ENCODE results near the gene ZNF550. TPM values are rescaled to one million over a fixed set of nuclear protein-coding genes. Genes with fewer than 3 reads are reported as not detected.

ZNF550 gene
- total and polyA plus RNA-seq, 2 of the 13 experiments (the other 11 are each of a cell fraction or from before 2014, with no cell fraction given): 8.6 to 9.1 TPM

DNA sequence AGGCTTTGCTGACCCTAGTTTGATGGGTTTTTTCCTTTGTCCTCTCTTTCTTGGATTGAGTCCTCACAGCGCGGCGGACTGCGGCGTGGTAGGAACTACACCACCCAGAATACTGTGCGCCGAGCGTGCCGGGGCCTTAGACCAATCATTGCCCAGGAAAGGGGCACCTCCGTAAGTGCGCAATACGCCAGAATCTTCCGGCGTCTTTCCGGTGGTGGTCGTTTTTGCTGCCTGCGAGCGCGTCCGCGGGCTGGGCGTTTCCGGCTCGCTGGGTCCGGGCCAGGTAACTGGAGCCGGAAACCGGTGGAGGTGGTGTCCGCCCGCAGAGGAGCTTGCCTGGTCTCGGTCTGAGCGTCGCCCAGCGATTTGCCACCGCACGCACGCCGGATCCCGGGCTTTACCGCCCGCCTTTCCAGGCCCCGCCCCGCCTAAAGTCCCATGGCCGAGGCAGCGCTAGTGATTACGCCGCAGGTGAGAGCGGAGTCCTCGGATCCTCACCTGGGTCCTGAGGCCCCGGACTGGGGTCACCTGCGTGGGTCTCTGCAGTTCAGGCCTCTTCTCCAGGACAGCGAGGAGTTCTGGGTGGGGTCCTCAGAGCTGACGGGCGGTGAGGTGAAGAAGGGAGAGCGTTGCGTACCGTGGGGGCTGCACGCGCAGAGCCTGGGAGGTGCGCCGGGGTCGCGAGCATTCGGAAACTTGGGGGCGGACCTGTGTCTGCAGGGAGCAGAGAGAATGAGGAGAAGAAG lies 32.4 kb downstream of the ZNF550 start, which contains the start of gene ZNF549 (continued):
- TF ChIP-seq ZFP62 (CRISPR knock-in tag; IDR thresholded peaks at IDR 0.05) (no peak), ZNF292 (CRISPR knock-in tag; IDR thresholded peaks at IDR 0.05; ENCODE audit: borderline replicate concordance, low read depth) (no peak; the same call in 1 of the 2 replicates), HDAC1 (CRISPR knock-in tag; IDR thresholded peaks at IDR 0.05) (peak; percentile 88), ZBTB1 (CRISPR knock-in tag; IDR thresholded peaks at IDR 0.05; ENCODE audit: borderline replicate concordance) (no peak), KDM5B (CRISPR knock-in tag; IDR thresholded peaks at IDR 0.05; ENCODE audit: borderline replicate concordance) (peak; percentile 81; the same call in 1 of the 2 replicates), HMGXB3 (CRISPR knock-in tag; IDR thresholded peaks at IDR 0.05; ENCODE audit: borderline replicate concordance) (peak; percentile 98), PRPF4 (IDR thresholded peaks at IDR 0.05; ENCODE audit: low read depth, low read length, poor library complexity, severe bottlenecking) (no peak), ZFYVE20 (CRISPR knock-in tag; IDR thresholded peaks at IDR 0.05; ENCODE audit: borderline replicate concordance, low read depth) (no peak), ZBTB38 (CRISPR knock-in tag; IDR thresholded peaks at IDR 0.05) (peak; percentile 84)
- TF ChIP-seq, protein P1, sequence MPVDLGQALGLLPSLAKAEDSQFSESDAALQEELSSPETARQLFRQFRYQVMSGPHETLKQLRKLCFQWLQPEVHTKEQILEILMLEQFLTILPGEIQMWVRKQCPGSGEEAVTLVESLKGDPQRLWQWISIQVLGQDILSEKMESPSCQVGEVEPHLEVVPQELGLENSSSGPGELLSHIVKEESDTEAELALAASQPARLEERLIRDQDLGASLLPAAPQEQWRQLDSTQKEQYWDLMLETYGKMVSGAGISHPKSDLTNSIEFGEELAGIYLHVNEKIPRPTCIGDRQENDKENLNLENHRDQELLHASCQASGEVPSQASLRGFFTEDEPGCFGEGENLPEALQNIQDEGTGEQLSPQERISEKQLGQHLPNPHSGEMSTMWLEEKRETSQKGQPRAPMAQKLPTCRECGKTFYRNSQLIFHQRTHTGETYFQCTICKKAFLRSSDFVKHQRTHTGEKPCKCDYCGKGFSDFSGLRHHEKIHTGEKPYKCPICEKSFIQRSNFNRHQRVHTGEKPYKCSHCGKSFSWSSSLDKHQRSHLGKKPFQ (CRISPR knock-in tag; IDR thresholded peaks at IDR 0.05; ENCODE audit: insufficient replicate concordance): no peak
- TF ChIP-seq, protein P2, sequence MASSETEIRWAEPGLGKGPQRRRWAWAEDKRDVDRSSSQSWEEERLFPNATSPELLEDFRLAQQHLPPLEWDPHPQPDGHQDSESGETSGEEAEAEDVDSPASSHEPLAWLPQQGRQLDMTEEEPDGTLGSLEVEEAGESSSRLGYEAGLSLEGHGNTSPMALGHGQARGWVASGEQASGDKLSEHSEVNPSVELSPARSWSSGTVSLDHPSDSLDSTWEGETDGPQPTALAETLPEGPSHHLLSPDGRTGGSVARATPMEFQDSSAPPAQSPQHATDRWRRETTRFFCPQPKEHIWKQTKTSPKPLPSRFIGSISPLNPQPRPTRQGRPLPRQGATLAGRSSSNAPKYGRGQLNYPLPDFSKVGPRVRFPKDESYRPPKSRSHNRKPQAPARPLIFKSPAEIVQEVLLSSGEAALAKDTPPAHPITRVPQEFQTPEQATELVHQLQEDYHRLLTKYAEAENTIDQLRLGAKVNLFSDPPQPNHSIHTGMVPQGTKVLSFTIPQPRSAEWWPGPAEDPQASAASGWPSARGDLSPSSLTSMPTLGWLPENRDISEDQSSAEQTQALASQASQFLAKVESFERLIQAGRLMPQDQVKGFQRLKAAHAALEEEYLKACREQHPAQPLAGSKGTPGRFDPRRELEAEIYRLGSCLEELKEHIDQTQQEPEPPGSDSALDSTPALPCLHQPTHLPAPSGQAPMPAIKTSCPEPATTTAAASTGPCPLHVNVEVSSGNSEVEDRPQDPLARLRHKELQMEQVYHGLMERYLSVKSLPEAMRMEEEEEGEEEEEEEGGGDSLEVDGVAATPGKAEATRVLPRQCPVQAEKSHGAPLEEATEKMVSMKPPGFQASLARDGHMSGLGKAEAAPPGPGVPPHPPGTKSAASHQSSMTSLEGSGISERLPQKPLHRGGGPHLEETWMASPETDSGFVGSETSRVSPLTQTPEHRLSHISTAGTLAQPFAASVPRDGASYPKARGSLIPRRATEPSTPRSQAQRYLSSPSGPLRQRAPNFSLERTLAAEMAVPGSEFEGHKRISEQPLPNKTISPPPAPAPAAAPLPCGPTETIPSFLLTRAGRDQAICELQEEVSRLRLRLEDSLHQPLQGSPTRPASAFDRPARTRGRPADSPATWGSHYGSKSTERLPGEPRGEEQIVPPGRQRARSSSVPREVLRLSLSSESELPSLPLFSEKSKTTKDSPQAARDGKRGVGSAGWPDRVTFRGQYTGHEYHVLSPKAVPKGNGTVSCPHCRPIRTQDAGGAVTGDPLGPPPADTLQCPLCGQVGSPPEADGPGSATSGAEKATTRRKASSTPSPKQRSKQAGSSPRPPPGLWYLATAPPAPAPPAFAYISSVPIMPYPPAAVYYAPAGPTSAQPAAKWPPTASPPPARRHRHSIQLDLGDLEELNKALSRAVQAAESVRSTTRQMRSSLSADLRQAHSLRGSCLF (CRISPR knock-in tag; IDR thresholded peaks at IDR 0.05; ENCODE audit: borderline replicate concordance): no peak
- TF ChIP-seq, protein P3, sequence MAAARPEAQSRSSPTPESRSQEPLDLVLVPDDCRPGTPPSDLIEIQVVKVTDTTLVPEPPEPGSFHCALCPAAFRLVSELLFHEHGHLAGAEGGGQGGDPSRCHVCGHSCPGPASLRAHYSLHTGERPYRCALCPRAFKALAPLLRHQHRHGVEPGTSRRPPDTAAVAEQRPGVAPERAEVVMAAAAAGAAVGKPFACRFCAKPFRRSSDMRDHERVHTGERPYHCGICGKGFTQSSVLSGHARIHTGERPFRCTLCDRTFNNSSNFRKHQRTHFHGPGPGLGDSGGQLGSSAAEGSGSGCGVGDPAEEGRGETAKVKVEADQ (CRISPR knock-in tag; IDR thresholded peaks at IDR 0.05; ENCODE audit: borderline replicate concordance): no peak
- TF ChIP-seq, protein P4, sequence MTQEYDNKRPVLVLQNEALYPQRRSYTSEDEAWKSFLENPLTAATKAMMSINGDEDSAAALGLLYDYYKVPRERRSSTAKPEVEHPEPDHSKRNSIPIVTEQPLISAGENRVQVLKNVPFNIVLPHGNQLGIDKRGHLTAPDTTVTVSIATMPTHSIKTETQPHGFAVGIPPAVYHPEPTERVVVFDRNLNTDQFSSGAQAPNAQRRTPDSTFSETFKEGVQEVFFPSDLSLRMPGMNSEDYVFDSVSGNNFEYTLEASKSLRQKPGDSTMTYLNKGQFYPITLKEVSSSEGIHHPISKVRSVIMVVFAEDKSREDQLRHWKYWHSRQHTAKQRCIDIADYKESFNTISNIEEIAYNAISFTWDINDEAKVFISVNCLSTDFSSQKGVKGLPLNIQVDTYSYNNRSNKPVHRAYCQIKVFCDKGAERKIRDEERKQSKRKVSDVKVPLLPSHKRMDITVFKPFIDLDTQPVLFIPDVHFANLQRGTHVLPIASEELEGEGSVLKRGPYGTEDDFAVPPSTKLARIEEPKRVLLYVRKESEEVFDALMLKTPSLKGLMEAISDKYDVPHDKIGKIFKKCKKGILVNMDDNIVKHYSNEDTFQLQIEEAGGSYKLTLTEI (CRISPR knock-in tag; conservative IDR thresholded peaks at IDR 0.05): no peak

All from HepG2 (cell line).